ENCODE results near the gene VAMP5.
"Not testable (repeated sequence)": the region's sequence is repeated elsewhere in the genome, so short reads cannot be mapped to it uniquely, and the experiment has no call there.

VAMP5 gene

DNA sequence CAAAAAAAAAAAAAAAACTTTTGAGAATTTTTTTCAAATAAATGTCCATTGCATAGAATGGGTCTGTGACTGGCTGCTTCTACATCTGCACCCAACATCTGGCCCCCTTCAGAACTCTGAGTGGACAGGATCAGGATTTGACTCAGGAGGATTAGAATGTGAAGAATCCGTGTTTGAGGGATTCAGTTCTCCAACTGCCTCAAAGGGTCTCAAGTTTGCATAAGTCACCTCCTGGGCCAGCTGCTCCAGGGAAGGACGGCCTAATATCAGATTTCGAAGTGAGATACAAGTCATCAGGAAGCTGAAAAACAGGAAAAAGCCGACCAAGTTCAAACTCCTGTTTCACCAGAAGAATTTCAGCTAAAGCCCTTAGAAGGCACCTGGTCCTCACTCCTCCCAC lies 34.4 kb upstream of the VAMP5 start:
- no peak for DNase-seq (ENCODE audit: low read depth in 1 of 2, low spot score in 1 of 2)

DNA sequence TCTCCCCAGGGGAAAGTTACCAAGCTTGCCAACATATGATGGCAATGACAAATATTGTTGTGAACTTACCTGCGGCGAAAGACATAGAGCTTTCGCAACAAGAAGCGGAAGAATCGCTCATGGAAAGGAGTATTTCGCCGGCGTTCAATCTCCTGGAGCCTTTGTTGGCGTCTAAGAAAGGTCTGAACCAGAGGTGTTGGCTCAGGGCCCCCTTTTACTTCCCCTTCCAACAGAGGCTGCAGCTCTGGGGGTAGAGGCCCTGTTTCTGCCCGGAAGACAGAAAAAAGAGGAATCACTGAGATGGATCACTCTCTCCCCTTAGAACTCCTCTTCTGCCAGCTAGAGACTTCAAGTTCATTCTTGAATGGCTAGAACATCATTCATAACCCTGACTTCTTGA lies 33.7 kb upstream of the VAMP5 start:
- DNase-seq (ENCODE audit: low read depth in 1 of 2, low spot score in 1 of 2), result no peak

DNA sequence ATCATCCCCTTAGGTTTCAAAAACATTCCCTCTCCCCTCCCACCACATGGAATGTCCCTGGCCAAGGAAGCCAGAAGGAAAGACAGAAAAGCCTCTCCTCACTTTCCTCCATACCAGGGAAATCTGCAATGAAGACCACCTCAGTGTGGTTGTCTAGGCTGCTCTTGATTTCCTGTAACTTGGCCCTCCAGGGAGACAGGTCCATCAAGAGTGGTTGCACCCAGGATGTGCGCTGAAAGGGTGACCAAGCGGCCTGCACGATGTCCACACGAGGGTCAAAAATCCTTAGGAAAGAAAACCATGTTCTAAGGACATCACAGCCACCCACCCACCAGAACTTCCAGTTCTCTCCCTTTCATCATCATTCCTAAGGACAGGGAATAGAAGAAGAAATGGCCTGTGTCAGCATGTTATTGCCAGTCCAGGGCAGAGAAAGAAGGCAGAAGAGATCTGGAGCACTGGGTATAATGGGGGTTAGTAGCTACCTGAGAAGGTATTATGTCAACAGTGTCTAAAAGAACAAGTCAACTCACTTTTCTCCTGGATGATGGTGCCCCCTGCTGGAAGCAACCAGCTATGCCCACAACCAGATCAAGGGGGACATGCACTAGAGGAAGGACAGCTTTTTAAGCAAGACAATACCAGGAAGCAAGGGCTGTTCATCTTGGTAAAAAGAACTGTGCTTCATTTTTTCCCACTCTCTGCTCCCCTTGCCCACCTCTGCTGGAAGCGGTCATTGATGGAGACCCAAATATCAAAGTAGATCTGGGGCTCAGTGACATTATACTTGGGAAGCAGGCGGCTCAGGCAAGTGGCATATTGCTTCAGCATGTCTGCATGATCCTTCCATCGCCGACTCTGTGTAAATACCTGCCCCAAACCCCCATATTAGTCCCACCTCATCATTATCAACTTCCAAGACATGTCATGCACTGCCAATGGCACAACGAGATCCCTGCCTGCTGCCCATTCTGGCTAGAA lies 32.2 kb upstream of the VAMP5 start:
- peak; percentile 69 to 77 for DNase-seq (ENCODE audit: low read depth in 1 of 2, low spot score in 1 of 2)

DNA sequence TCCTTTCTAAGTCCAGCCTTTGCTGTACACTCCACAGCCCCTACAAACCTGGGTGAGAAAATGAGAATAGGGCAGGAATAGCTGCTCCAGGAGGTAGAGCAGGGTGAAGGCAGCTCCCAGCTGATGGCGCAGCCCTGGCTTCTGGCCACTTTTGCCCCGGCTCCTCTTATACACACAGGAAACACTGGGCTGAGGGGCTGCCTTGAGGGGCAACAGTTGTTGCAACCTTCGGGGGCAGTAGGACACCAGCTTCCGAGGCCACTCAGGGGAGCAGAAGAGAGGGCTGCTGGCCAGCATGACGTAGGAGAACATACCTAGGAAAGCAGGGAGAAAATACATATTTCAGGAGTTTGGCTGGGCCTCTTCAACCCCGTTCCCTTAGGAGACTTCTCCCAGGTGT lies 31.0 kb upstream of the VAMP5 start:
- DNase-seq (ENCODE audit: low read depth in 1 of 2, low spot score in 1 of 2), result no peak

DNA sequence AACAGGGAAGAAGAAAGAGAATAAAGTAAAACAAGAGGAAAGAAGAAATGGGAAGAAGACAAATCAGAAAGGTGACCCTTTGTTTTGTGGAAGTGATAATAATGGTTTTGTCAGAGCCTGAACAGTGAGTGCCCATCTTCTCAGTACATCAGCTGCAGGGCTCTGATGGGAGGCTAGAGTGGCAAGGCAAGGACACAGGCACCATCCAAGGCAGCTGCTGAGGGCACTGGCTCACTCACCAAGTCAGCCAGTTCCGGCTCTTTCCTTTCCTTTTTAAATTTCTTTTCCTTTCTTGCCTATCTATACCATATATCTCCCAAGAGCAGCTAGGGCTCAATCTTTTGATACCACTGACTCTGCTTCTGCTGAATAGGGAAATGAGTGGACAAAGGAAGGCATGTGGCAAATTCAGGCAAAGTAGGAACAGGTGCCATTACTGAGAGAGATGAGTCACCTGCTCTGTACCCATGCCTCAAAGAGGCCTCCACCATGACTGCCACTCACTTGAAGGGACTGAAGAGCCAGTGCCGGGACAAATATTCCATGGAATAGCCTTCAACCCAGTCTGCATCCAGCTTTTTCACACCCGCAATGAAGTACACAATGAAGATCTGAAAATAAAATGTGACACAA lies 29.1 kb upstream of the VAMP5 start:
- no peak for DNase-seq (ENCODE audit: low read depth in 1 of 2, low spot score in 1 of 2)

DNA sequence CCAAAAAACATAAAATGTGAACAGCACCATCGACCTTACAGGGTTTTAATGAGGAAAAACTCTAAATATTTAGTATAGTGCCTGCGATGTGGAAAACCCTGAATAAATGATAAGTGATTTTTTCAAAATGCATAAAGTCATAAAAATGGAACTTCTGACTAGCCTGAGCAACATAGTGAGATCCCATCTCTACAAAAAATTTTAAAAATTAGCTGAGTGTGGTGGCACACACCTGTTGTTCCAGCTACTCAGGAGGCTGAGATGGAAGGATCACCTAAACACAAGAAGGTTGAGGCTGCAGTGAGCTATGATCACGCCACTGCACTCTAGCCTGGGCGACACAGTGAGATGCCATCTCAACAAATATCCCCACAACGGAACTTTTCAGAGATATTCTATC lies 27.1 kb upstream of the VAMP5 start:
- no peak for DNase-seq (ENCODE audit: low read depth in 1 of 2, low spot score in 1 of 2)

DNA sequence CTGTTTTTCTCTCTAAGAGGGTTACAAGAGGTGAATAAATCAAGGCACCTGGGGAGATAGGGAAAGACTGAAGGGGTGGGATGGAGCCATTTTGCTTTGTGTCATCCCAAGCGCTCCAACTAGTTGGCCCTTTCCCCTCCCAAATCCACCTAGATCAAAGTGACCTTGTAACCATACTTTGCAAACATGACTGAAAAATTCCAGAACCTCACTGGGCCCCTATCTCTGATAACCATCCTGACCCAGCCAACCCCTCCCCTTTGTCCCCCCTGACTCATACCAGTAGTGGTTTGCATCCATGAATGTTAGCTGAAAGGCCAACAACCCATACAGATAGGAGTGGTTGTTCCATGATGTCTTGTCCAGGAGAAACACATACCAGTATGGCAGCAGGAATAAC lies 26.1 kb upstream of the VAMP5 start:
- DNase-seq (ENCODE audit: low read depth in 1 of 2, low spot score in 1 of 2), result no peak

DNA sequence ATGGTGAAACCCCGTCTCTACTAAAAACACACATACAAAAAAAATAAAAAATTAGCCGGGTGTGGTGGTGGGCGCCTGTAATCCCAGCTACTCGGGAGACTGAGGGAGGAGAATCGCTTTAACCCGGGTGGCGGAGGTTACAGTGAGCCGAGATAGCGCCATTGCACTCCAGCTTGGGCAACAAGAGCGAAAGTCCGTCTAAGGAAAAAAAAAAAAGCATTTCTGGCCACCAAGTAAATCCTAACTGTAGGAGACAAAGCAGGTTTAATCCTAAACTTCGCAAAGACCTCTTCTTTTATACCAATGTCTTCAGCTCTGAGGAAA lies 23.9 kb upstream of the VAMP5 start:
- not testable (repeated sequence) for DNase-seq (ENCODE audit: low read depth in 1 of 2, low spot score in 1 of 2)

DNA sequence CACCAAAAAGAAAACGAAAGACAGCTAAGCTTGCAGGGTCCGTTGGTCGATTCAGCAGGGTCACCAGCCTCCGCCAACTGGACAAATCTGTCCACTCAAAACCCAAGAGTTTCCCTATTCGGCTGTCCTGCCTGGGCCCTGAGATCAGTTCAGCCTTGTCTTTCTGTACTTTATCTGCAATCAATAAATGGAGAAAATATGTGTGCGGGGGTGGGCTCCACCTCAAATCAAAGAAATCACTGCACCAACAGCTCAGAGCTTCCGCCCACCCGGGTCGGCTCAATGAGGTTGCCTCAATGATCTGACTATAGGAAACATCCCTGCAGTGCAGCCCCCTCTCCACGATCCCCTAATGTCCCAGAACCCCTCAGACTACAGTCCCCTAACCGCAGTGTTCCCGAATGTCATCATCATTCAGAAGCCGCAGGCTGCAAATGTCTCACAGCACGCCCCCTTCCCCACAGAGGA lies 23.4 kb upstream of the VAMP5 start:
- DNase-seq (ENCODE audit: low read depth in 1 of 2, low spot score in 1 of 2), result no peak

DNA sequence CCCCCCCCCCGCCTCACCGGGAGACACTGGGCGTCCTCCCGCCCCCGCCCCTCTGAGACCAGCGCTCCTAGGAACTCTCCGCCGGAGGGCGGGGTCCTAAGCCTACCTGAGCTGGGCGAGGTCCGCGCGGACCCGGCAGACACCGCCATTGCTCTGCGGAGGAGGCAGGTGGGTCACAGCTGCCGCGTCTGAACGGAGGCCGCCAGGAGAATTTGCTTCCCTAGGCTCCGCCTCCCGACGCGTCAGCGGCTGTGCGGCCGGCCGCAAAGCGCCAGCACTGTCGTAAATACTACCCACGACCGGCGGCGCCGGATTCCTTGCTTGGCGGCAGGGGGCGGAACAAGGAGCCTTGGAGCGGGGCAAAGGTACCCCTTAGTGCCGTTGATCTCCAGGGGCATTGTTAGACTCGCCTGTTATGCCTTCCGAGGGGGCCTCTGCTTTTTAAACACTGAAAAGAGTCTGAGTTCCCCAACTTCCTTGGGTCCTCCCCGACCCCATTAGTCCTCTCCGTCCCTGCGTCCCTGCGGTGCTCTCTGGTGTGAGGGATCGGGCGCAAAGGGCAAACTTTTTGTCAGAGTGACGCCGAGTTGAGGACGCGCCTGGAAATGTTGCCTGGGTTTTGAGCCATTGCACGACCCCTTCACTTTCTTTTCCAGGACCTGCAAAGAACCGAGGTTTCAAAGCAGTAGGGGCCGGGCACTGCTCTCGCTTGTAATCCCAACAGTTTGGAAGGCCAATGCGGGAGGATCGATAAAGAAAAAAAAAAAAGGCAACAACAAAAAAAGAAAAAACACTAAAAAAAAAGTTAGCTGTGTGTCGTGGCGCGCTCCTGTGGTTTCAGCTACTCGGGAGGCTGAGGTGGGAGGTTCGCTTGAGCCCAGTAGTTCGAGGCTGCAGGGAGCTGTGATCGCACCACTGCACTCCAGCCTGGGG lies 22.7 kb upstream of the VAMP5 start, which contains the start of gene GGCX:
GGCX (minus strand) TSS at position 214 of the 933 bp plus-strand sequence; CDS start at position 149, 65 bp downstream.
- DNase-seq (ENCODE audit: low read depth in 1 of 2, low spot score in 1 of 2), result peak; percentile 85 to 93

DNA sequence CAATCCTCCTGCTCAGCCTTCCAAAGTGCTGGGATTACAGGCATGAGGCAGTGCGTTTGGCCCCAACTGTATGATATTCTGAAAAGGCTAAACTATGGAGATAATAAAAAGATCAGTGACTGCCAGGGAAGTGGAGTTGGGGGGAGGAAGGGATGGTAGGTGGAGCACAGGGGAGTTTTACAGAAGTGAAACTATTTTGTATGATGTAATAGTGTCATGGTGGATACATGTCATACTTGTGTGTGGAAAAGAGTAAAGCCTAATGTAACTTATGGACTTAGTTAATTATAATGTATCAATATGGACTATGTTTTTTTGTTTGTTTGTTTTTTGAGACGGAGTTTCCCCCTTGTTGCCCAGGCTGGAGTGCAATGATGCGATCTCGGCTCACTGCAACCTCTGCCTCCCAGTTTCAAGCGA lies 20.1 kb upstream of the VAMP5 start:
- no peak for DNase-seq (ENCODE audit: low read depth in 1 of 2, low spot score in 1 of 2)

DNA sequence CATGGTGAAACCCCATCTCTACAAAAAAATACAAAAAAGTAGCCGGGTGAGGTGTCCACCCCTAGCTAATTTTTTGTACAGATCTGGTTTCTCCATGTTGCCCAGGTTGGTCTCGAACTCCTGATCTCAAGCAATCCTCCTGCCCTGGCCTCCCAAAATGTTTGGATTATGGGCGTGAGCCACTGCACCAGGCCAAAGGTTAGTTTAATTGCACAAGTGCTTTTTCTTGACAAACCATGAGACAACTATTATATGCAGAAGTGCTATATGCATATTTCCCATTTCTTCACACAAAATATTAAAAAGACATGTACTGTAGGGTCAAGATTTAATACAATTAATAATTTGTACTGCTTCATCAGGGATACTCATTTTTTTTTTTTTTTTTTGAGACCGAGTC lies 18.0 kb upstream of the VAMP5 start:
- no peak for DNase-seq (ENCODE audit: low read depth in 1 of 2, low spot score in 1 of 2)

DNA sequence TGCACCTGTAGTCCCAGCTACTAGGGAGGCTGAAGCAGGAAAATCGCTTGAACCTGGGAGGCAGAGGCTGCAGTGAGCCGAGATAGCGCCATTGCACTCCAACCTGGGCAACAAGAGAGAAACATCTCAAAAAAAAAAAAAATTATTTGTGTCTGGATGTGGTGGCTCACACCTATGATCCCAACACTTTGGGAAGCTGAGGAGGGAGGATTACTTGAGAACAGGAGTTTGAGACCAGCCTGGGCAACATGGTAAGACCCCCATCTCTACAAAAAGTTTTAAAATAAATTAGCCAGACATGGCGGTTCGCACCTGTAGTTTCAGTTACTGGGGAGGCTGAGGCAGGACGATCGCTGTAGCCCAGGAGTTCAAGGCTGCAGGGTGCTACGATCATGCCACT lies 8.5 kb upstream of the VAMP5 start:
- DNase-seq (ENCODE audit: low read depth in 1 of 2, low spot score in 1 of 2), result no peak

DNA sequence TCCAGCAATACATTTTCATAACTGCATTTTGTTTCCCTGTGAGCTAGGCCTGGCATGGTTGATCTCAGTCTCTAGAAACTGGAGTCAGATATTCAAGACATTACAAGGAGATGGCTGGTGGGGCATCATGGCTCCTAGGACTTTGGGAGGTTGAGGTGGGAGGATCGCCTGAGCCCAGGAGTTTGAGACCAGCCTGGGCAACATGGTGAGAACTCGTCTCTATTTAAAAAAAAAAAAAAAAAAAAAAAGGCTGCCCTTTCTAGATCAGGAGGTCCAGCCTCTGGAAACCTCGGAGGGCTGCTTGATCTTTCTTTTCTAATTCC lies 7.2 kb upstream of the VAMP5 start:
- DNase-seq (ENCODE audit: low read depth in 1 of 2, low spot score in 1 of 2), result no peak

DNA sequence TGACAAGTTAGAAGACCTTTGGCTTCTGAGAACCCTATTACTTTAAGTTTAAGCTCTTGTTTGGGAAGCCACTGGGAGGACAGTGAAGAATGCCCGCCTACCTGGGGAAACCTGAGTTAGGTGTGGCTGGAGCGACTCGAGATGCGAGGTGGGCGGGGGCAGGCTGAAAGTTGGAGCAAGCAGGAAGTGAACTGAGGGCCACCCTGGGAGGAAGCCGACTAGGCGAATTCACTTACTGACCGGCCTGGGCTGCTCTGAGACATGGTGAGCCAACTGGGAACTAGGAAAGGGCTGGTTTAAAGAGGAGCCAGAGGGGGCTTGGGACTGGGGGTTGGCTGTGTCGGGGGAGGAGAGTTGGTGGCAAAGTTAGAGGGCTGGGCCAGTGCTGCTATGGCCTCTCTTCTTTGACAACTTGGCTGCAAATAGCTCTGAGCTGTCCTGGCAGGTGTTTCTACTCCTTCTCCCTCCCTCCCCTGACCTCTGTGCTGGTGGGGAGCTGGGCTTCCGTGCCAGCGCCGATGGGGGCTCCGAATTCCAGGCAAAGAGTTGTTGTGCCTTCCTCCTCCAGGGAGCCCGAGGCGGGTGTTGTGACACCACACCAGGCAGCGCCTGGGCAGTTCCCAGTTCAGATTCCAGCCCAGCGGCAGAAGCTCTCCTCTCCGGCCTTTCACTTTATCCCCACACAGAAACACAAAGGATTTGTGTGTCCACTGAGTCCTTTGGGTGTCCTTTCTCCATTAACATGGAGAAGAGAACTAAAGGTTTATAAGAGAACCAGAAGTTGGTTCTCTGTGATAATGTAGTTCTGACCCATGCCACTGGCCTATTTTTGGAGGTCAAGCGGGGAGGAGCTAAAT lies 6.6 kb upstream of the VAMP5 start, which contains the start of gene VAMP8:
VAMP8 (plus strand) TSS at position 201 of the 857 bp plus-strand sequence; CDS start at position 262, 61 bp downstream.
- peak; percentile 23 to 46 for DNase-seq (ENCODE audit: low read depth in 1 of 2, low spot score in 1 of 2)

DNA sequence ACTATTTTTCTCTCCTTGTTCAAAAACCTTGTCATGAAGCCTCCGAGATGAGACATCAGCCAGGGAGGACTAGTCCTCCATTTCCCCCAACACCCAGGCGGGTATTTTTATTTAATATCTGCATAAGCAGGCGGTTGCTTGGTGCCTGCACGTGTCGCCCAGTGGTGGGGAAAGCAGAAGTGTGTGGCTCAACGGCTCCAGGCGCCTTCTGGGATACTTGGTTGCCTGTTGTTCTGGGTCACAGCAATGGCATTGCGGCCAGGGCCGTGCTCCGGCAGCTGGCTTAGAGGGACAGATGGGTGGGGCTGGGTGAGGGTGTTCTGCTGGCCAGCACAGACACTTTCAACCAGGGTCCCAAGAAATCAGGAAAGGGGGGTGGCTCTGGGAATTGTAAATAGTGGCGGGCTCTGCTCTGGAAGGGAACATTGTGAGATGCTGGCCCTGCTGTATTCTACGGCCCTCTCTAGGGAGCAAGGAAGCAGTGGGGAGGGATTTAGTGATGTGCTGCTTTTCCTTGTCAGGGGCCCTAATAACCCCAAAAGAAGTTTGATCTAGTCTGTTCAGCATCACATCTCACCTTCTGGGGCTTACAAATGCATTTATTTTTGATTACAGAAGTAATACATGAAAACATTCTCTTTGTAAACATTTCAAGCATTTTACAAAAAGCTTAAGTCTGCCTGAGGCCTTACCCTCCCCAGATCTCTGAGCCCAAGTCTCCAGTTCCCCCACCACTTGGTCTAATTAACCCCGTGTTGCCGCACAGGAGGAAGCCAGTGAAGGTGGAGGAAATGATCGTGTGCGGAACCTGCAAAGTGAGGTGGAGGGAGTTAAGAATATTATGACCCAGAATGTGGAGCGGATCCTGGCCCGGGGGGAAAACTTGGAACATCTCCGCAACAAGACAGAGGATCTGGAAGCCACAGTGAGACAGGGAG lies 5.7 kb upstream of the VAMP5 start:
- no peak for DNase-seq (ENCODE audit: low read depth in 1 of 2, low spot score in 1 of 2)

DNA sequence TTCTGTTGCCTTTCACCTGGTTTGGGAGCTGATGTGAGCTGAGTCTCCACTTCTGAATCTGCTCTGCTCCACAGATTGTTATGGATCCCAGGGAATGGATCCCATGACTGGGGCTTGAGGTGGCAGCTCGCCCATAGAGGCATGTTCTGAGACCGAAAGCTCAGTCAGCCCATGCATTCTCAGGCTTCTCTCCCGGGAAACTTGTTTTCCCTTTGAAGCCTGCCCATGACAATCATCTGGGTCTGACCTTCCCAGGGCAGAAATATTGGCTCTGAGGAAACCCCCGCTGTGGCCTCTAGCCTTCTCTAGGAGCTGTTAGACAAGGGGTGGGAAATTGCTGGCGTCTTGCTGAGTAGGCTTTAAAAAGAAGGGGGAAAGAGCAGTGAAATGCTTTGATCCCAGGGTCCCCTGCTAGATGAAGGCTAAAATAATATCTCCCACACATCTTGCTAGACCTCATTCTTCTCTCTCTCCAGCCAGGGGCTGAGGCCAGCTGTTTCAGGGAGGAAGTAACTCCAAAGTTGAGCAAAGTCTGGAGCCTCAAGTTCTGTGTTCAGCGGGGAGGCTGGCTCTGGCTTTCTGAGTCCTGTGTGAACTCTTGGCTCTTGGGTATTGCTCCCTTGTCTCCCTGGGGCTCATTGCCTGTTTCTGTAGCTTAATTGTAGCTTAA lies 4.8 kb upstream of the VAMP5 start:
- DNase-seq (ENCODE audit: low read depth in 1 of 2, low spot score in 1 of 2), result no peak

DNA sequence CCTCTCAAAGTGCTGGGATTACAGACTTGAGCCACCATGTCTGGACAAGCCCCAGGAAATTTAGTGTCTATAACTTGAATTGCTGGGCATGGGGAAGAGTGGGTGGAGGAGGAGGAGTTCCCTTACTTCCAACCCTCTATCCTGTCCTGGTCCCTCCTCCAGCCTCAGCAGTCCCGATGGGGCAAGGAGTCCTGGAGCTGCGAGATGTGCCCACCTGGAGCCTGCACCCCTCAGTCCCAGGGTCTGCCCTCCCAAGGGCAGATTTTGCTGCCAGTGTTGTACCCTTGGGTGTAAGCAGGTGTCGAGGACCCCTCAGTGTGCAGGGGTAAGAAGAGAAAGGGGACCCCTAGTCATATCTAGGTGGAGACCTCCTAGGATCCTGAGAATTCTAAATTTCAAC lies 4.0 kb upstream of the VAMP5 start:
- DNase-seq (ENCODE audit: low read depth in 1 of 2, low spot score in 1 of 2), result no peak

DNA sequence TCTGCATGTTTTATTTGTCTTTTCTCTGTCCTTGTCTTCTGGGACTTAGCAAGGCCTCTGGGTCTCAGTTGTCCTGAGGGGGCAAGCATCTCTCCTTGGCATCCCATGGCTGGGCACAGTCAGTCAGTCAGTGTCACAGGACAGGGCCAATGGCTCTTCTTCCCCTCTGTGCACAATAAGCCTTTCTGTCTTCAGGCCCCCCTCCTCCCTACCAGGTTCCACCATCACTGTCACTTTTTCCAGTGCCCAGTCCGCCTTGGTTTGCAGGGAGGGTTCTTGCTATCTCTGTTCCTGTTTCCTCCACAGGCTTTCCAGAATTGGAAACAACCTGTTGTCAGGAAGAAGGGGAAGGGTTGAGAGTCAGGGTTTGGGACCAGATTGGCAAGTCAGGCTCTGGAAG lies 1.7 kb upstream of the VAMP5 start:
- DNase-seq (ENCODE audit: low read depth in 1 of 2, low spot score in 1 of 2), result no peak

All from stimulated activated CD4-positive, alpha-beta T cell treated with anti-CD3 and anti-CD28 coated beads, Interleukin-15, amount 100 ng/mL, for 1 hour (primary cell).